ENCODE measurements around the gene USP34. TPM values are rescaled to one million over a fixed set of nuclear protein-coding genes. Genes with fewer than 3 reads are reported as not detected.
"Not testable (repeated sequence)": the region's sequence is repeated elsewhere in the genome, so short reads cannot be mapped to it uniquely, and the experiment has no call there.

The USP34 gene
- total and polyA plus RNA-seq, 9 donors: 57.4 to 132 (median 116) TPM

GRCh38 chr2:61451178-61451577, 19.7 kb downstream of the USP34 start:
- H3K36me3 ChIP-seq: no peaks in the 10 kb centered on the region
- WGBS, 3 donors: 91 to 96% (median 96%) methylated on average over 9 of the region's 9 CpGs
- TF ChIP-seq EP300 (IDR thresholded peaks at IDR 0.05) (no peak), POLR2A (IDR thresholded peaks at IDR 0.05) (no peak), CTCF (IDR thresholded peaks at IDR 0.05) (no peak)
- H3K4me1 ChIP-seq (ENCODE audit: insufficient read depth): peaks cover 7% of the 10 kb centered on the region
- no peaks in the 10 kb centered on the region for H3K27me3 ChIP-seq
- no peak for DNase-seq
- no peak overlapping the region for H3K27ac ChIP-seq
- intact Hi-C loops (cut with DNase I): no loop called here
- H3K9me3 ChIP-seq: no peaks in the 10 kb centered on the region
- H3K4me3 ChIP-seq: no peak overlapping the region

- Histone ChIP-seq H3K9me3 (no peaks in the 10 kb centered on the region), H3K4me3 (no peak overlapping the region), H3K4me1 (ENCODE audit: insufficient read depth) (peaks cover 11% of the 10 kb centered on the region), H3K36me3 (no peaks in the 10 kb centered on the region), H3K27me3 (no peaks in the 10 kb centered on the region), H3K27ac (no peak overlapping the region)
- intact Hi-C loops (cut with DNase I): no loop called here
- TF ChIP-seq POLR2A (IDR thresholded peaks at IDR 0.05) (no peak), CTCF (IDR thresholded peaks at IDR 0.05) (no peak), EP300 (IDR thresholded peaks at IDR 0.05) (no peak)
- no peak for DNase-seq
- WGBS, 3 donors: 93 to 95% (median 94%) methylated on average over 4 of the region's 4 CpGs
Measured at GRCh38 chr2:61450144-61450543, 20.7 kb downstream of the USP34 start.

- no peaks in the 10 kb centered on the region for H3K27me3 ChIP-seq
- no peak for DNase-seq
- 91 to 96% (median 94%) methylated on average over 2 of the region's 2 CpGs for WGBS, 3 donors
- intact Hi-C loops (cut with DNase I): no loop called here
- no peak overlapping the region for H3K4me3 ChIP-seq
- TF ChIP-seq POLR2A (IDR thresholded peaks at IDR 0.05) (no peak), CTCF (IDR thresholded peaks at IDR 0.05) (no peak), EP300 (IDR thresholded peaks at IDR 0.05) (no peak)
- no peaks in the 10 kb centered on the region for H3K36me3 ChIP-seq
- no peak overlapping the region for H3K27ac ChIP-seq
- H3K4me1 ChIP-seq (ENCODE audit: insufficient read depth): peaks cover 7% of the 10 kb centered on the region
- H3K9me3 ChIP-seq: no peaks in the 10 kb centered on the region
Measured at GRCh38 chr2:61448229-61448628, 22.7 kb downstream of the USP34 start.

- intact Hi-C loops (cut with DNase I): not testable (repeated sequence)
Measured at GRCh38 chr2:61446971-61447370, 23.9 kb downstream of the USP34 start.

GRCh38 chr2:61443342-61444041, 27.4 kb downstream of the USP34 start:
- no peaks in the 10 kb centered on the region for H3K36me3 ChIP-seq
- 93 to 94% (median 94%) methylated on average over 7 of the region's 7 CpGs for WGBS, 3 donors
- H3K4me3 ChIP-seq: no peak overlapping the region
- no peak overlapping the region for H3K27ac ChIP-seq
- intact Hi-C loops (cut with DNase I): no loop called here
- H3K9me3 ChIP-seq: no peaks in the 10 kb centered on the region
- no peaks in the 10 kb centered on the region for H3K27me3 ChIP-seq
- no peak for TF ChIP-seq EP300 (IDR thresholded peaks at IDR 0.05)
- TF ChIP-seq POLR2A (IDR thresholded peaks at IDR 0.05): no peak
- TF ChIP-seq CTCF (IDR thresholded peaks at IDR 0.05): no peak
- H3K4me1 ChIP-seq (ENCODE audit: insufficient read depth): peaks cover 14% of the 10 kb centered on the region
- DNase-seq: no peak

More at GRCh38 chr2:61446971-61447370, 23.9 kb downstream of the USP34 start:
- not testable (repeated sequence) for H3K4me3 ChIP-seq; DNase-seq; H3K27me3 ChIP-seq; H3K4me1 ChIP-seq (ENCODE audit: insufficient read depth); H3K9me3 ChIP-seq; H3K36me3 ChIP-seq; H3K27ac ChIP-seq
- 89 to 91% (median 91%) methylated on average over 7 of the region's 7 CpGs for WGBS, 3 donors

All from ovary (tissue), 9 donors.